ENCODE data around the gene DTNA. TPM values are rescaled to one million over a fixed set of nuclear protein-coding genes. Genes with fewer than 3 reads are reported as not detected.

Gene DTNA
- total RNA-seq, 1 donor from 2014 or later = 18.4 TPM

DNA sequence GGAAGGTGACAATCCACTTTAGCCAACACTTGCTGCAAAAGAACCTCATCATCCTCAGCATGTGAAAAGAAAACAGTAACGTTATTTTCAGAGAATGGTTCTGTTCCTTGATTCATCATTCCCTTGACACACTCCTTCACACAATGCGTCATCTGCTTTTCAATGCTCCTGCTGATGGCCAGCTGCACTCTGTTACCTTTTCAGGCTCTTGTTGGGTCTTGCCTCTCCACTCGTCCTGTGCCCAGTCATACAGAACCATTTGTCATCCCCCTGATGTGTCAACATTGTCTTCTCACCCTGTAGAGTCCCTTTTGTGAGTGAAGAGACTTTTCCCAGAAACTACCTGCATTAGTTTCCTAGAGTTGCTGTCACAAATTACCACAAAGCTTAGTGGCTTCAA lies 12.2 kb upstream of the DTNA start:
- no peak for DNase-seq (ENCODE audit: extremely low spot score in 2 of 2)
- no peaks in the 10 kb centered on the region for H3K36me3 ChIP-seq
- H3K27me3 ChIP-seq = no peaks in the 10 kb centered on the region
- H3K4me1 ChIP-seq = no peaks in the 10 kb centered on the region
- H3K4me3 ChIP-seq = no peak overlapping the region
- TF ChIP-seq, protein P1, sequence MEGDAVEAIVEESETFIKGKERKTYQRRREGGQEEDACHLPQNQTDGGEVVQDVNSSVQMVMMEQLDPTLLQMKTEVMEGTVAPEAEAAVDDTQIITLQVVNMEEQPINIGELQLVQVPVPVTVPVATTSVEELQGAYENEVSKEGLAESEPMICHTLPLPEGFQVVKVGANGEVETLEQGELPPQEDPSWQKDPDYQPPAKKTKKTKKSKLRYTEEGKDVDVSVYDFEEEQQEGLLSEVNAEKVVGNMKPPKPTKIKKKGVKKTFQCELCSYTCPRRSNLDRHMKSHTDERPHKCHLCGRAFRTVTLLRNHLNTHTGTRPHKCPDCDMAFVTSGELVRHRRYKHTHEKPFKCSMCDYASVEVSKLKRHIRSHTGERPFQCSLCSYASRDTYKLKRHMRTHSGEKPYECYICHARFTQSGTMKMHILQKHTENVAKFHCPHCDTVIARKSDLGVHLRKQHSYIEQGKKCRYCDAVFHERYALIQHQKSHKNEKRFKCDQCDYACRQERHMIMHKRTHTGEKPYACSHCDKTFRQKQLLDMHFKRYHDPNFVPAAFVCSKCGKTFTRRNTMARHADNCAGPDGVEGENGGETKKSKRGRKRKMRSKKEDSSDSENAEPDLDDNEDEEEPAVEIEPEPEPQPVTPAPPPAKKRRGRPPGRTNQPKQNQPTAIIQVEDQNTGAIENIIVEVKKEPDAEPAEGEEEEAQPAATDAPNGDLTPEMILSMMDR (IDR thresholded peaks at IDR 0.05) = no peak
- TF ChIP-seq POLR2AphosphoS5 (IDR thresholded peaks at IDR 0.05; ENCODE audit: insufficient read depth in 1 of 2, low read depth in 1 of 2) (no peak), POLR2A (IDR thresholded peaks at IDR 0.05) (no peak)
- no peaks in the 10 kb centered on the region for H3K9me3 ChIP-seq
- no peak overlapping the region for H3K27ac ChIP-seq
- intact Hi-C loops (cut with DNase I) = no loop called here

DNA sequence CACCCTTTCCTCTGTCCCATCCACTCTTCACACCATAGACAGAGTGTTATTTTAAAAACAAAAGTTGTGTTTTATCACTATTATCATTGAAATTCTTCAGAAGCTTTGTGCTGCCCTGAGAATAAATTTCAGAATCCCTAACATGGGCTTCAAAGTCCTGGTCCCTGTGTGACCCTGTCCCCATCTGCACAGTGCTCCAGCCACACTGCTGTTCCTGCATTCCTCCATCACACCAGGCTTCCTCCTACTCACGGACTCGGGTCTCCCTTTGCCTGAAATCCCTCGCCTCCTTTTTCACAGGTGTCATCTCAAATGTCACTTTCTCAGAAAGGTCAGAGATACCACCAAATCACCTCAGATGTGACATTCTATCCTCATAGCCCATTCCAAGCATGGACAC lies 8.2 kb upstream of the DTNA start:
- Histone ChIP-seq H3K36me3 (no peaks in the 10 kb centered on the region), H3K27me3 (no peaks in the 10 kb centered on the region), H3K4me3 (no peak overlapping the region), H3K9me3 (no peaks in the 10 kb centered on the region), H3K27ac (no peak overlapping the region), H3K4me1 (no peaks in the 10 kb centered on the region)
- TF ChIP-seq, protein P1 (IDR thresholded peaks at IDR 0.05) = no peak
- TF ChIP-seq POLR2AphosphoS5 (IDR thresholded peaks at IDR 0.05; ENCODE audit: insufficient read depth in 1 of 2, low read depth in 1 of 2) = no peak
- no peak for TF ChIP-seq POLR2A (IDR thresholded peaks at IDR 0.05)
- DNase-seq (ENCODE audit: extremely low spot score in 2 of 2) = no peak
- intact Hi-C loops (cut with DNase I) = no loop called here

DNA sequence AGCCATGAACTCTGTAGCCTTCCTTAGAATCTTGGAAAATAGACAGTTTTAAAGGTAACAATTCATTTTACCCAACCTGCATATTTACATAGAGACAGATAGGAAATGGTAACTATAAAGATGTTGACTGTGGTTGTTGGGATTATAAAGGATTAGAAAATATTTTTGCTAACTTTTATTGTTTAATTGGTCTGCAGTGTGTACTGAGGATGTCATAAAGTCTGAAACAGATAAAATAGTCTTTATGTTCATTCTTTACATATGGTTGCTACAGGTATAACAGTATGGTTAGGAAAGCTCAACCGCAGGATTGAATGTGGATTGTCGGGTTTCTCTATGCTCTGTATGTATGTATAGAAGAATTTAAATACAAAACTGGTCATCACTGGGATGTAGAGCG lies 7.3 kb upstream of the DTNA start:
- Histone ChIP-seq H3K4me3 (no peak overlapping the region), H3K27me3 (no peaks in the 10 kb centered on the region), H3K36me3 (no peaks in the 10 kb centered on the region), H3K4me1 (peaks cover 5% of the 10 kb centered on the region), H3K27ac (no peak overlapping the region), H3K9me3 (no peaks in the 10 kb centered on the region)
- intact Hi-C loops (cut with DNase I) = no loop called here
- DNase-seq (ENCODE audit: extremely low spot score in 2 of 2) = no peak
- TF ChIP-seq POLR2A (IDR thresholded peaks at IDR 0.05) (no peak), POLR2AphosphoS5 (IDR thresholded peaks at IDR 0.05; ENCODE audit: insufficient read depth in 1 of 2, low read depth in 1 of 2) (no peak)
- TF ChIP-seq, protein P1 (IDR thresholded peaks at IDR 0.05) = no peak

DNA sequence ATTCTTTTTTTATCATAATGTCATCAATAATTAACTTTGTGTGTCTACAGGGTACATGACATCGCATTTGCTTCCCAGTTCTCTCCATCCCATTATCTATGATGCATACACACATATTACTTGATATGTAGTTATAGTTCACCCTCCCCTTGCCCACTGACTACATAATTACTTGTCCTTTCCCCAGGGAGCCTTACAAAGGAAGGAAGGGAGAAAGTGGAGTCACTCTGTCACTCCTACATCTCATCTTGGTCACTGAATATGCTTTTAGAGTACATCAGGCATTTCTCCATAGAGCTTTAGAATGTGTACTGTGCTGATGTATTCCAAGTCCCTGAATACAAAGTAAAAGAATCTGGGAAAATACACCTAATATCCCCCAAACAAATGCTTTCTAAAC lies 6.0 kb upstream of the DTNA start:
- intact Hi-C loops (cut with DNase I) = no loop called here
- H3K27me3 ChIP-seq = no peaks in the 10 kb centered on the region
- peaks cover 18% of the 10 kb centered on the region for H3K4me1 ChIP-seq
- no peak for TF ChIP-seq POLR2AphosphoS5 (IDR thresholded peaks at IDR 0.05; ENCODE audit: insufficient read depth in 1 of 2, low read depth in 1 of 2)
- TF ChIP-seq POLR2A (IDR thresholded peaks at IDR 0.05) = no peak
- TF ChIP-seq, protein P1 (IDR thresholded peaks at IDR 0.05) = no peak
- H3K9me3 ChIP-seq = no peaks in the 10 kb centered on the region
- no peak for DNase-seq (ENCODE audit: extremely low spot score in 2 of 2)
- no peak overlapping the region for H3K4me3 ChIP-seq
- H3K27ac ChIP-seq = no peak overlapping the region
- H3K36me3 ChIP-seq = no peaks in the 10 kb centered on the region

DNA sequence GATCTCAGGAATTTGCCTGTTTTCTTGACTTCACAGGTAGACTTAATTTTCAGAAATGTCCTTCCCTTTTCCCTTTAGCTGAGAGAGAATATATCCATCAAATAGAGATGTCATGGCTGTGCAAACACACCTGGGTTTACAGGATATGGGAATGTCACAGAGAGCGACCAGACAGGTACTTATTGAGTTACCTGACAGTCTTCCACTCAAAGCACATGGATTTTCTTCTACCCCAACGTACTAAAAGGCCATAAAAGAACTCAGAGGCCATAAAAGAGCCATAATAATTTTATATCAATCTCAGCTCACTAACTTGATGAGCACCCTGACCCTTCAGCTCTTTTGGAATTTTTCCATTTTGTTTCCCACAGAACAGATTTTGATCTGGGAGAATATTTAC lies 5.3 kb upstream of the DTNA start:
- H3K36me3 ChIP-seq = no peaks in the 10 kb centered on the region
- TF ChIP-seq POLR2A (IDR thresholded peaks at IDR 0.05) (no peak), POLR2AphosphoS5 (IDR thresholded peaks at IDR 0.05; ENCODE audit: insufficient read depth in 1 of 2, low read depth in 1 of 2) (no peak)
- TF ChIP-seq, protein P1 (IDR thresholded peaks at IDR 0.05) = no peak
- no peaks in the 10 kb centered on the region for H3K9me3 ChIP-seq
- no peak overlapping the region for H3K27ac ChIP-seq
- H3K4me1 ChIP-seq = peaks cover 26% of the 10 kb centered on the region
- no peak for DNase-seq (ENCODE audit: extremely low spot score in 2 of 2)
- H3K27me3 ChIP-seq = no peaks in the 10 kb centered on the region
- no peak overlapping the region for H3K4me3 ChIP-seq
- intact Hi-C loops (cut with DNase I) = no loop called here

Measured in vagina (tissue), 2 donors.